Measurements from ENCODE around the gene NR2E1. TPM values are rescaled to one million over a fixed set of nuclear protein-coding genes. Genes with fewer than 3 reads are reported as not detected.
A peak's percentile ranks its signal among the peaks of the same experiment; 100 is the strongest.

The NR2E1 gene
- total RNA-seq, 2 donors from 2014 or later: not detected

DNA sequence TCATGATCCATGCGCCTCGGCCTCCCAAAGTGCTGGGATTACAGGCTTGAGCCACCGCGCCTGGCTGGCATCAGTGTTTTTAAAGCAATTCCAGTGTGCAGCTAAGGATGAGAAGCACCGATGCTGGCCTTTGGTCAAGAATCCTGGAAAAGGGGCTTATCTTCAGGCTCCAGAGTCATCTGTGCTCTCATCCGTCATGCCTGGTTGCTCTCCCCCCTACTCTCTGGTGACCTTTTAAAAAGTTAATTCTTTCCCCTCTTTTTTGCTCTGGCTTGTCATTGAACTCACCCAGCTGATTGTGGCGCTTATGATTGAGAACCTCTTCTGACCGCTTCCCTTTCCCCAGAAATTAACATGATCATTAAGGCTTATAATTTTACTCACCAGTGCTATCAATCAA is 28.7 kb downstream of the NR2E1 start:
- Mint-ChIP-seq H3K36me3 (no peaks in the 10 kb centered on the region), H3K27me3 (peaks cover 8 to 9% of the 10 kb centered on the region in 2 donors), H3K4me1 (ENCODE audit: low read depth in 2 of 2) (no peaks in the 10 kb centered on the region), H3K9me3 (no peaks in the 10 kb centered on the region), H3K27ac (no peak overlapping the region), H3K4me3 (no peak overlapping the region)
- ATAC-seq (no peak), DNase-seq (ENCODE audit: low spot score) (no peak)

GRCh38 chr6:108195209-108195608 is 29.4 kb downstream of the NR2E1 start:
- H3K9me3 Mint-ChIP-seq: no peaks in the 10 kb centered on the region
- H3K27ac Mint-ChIP-seq: no peak overlapping the region
- ATAC-seq (no peak), DNase-seq (ENCODE audit: low spot score) (no peak)
- no peak overlapping the region for H3K4me3 Mint-ChIP-seq
- H3K36me3 Mint-ChIP-seq: no peaks in the 10 kb centered on the region
- H3K27me3 Mint-ChIP-seq: peaks cover 7% of the 10 kb centered on the region in 2 donors
- H3K4me1 Mint-ChIP-seq (ENCODE audit: low read depth in 2 of 2): no peaks in the 10 kb centered on the region

DNA sequence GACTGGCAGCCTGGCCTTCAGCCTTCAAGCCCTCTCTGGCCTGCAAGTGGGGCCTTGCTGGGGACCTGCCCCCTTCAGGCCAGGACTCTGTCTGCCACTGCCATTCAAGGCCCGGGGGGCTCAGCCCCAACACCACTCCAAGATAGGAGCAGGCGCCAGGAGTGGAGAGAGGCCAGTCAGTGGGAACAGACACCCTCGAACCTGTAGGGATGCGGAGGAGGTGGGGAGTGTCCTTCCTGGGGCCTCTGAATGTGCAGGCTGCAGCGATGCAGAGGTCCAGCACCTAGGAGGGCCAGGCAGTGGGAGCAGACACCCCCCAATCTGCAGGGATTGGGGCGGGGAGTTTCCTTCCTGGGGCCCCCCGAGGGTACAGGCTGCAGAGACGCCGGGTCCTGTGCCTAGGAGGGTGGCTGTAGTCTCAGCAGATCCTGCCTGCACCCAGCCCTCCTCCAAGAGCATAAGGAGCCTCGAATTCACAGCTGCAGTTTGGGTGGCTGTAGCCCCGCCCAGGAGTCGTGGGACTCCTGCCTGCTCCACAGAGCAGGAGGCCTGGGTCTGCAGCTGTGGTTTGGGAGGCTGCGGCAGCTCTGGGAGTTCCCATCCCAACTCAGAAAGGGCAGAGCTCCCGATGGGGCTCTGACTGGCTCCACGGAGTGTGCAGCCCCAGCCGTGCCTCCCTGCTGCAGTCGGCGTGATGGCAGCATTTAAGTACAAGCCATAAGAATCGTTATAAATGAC is 33.1 kb downstream of the NR2E1 start:
- Mint-ChIP-seq H3K36me3 (no peaks in the 10 kb centered on the region), H3K27ac (no peak overlapping the region), H3K27me3 (peaks cover 0 to 3% of the 10 kb centered on the region in 2 donors), H3K4me1 (ENCODE audit: low read depth in 2 of 2) (peaks cover 0 to 4% of the 10 kb centered on the region in 2 donors), H3K9me3 (no peaks in the 10 kb centered on the region), H3K4me3 (no peak overlapping the region)
- no peak for DNase-seq (ENCODE audit: low spot score)
- peak in 1 of 2 donors; percentile 43 for ATAC-seq

GRCh38 chr6:108200186-108200585 is 34.4 kb downstream of the NR2E1 start:
- Mint-ChIP-seq H3K36me3 (no peaks in the 10 kb centered on the region), H3K4me1 (ENCODE audit: low read depth in 2 of 2) (peaks cover 0 to 4% of the 10 kb centered on the region in 2 donors), H3K4me3 (no peak overlapping the region), H3K27me3 (no peaks in the 10 kb centered on the region), H3K27ac (no peak overlapping the region), H3K9me3 (no peaks in the 10 kb centered on the region)
- no peak for ATAC-seq
- no peak for DNase-seq (ENCODE audit: low spot score)

DNA sequence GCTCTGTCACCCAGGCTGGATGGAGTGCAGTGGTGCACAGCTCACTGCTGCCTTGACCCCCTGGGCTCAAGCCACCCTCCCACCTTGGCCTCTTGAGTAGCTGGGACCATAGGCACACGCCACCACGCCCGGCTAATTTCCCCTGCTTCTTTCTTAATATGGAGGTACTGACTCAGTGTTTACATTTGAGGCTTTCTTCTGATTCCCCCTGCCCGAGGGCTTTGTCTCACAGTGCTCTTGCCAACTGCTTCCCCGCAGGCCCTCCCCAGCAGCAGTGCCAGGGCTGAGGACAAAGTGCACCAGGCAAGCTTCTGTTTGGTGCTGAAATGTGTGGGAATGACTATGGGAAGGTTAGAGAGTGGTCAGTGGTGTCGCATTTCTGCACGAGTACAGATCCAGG is 34.8 kb downstream of the NR2E1 start:
- H3K27ac Mint-ChIP-seq: no peak overlapping the region
- H3K4me3 Mint-ChIP-seq: no peak overlapping the region
- H3K27me3 Mint-ChIP-seq: no peaks in the 10 kb centered on the region
- H3K9me3 Mint-ChIP-seq: no peaks in the 10 kb centered on the region
- H3K4me1 Mint-ChIP-seq (ENCODE audit: low read depth in 2 of 2): peaks cover 0 to 4% of the 10 kb centered on the region in 2 donors
- no peaks in the 10 kb centered on the region for H3K36me3 Mint-ChIP-seq
- ATAC-seq (no peak), DNase-seq (ENCODE audit: low spot score) (no peak)

- Mint-ChIP-seq H3K4me3 (no peak overlapping the region), H3K27ac (no peak overlapping the region), H3K36me3 (no peaks in the 10 kb centered on the region)
These were observed 37.6 kb downstream of the NR2E1 start for GRCh38 chr6:108203189-108204112.

DNA sequence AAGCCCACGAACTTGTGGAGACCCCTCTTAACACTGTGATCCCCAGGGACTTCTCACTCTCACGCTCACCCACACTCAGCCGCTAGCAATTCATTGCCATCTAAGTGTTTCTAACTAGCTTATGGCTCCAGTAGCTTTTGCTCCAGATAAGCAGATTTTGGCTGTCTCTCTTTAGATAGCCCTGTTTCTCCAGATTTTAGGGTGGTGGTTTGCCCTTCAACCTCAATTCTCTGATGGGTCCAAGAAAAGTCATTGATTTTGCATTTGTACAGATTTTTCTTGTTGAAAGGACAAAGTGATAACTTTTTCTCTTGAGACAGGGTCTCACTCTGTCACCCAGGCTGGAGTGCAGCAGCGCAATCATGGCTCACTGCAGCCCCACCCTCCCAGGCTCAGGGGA is 41.2 kb downstream of the NR2E1 start:
- Mint-ChIP-seq H3K4me3 (no peak overlapping the region), H3K4me1 (ENCODE audit: low read depth in 2 of 2) (peaks cover 0 to 6% of the 10 kb centered on the region in 2 donors), H3K27me3 (no peaks in the 10 kb centered on the region), H3K36me3 (peaks cover 4% of the 10 kb centered on the region), H3K27ac (no peak overlapping the region), H3K9me3 (no peaks in the 10 kb centered on the region)
- ATAC-seq (no peak), DNase-seq (ENCODE audit: low spot score) (no peak)

More at GRCh38 chr6:108203189-108204112, 37.6 kb downstream of the NR2E1 start:
- no peaks in the 10 kb centered on the region for H3K27me3 Mint-ChIP-seq
- peaks cover 0 to 6% of the 10 kb centered on the region in 2 donors for H3K4me1 Mint-ChIP-seq (ENCODE audit: low read depth in 2 of 2)
- ATAC-seq (no peak), DNase-seq (ENCODE audit: low spot score) (no peak)
- no peaks in the 10 kb centered on the region for H3K9me3 Mint-ChIP-seq

GRCh38 chr6:108209738-108210137 is 43.9 kb downstream of the NR2E1 start:
- no peak for DNase-seq (ENCODE audit: low spot score)

DNA sequence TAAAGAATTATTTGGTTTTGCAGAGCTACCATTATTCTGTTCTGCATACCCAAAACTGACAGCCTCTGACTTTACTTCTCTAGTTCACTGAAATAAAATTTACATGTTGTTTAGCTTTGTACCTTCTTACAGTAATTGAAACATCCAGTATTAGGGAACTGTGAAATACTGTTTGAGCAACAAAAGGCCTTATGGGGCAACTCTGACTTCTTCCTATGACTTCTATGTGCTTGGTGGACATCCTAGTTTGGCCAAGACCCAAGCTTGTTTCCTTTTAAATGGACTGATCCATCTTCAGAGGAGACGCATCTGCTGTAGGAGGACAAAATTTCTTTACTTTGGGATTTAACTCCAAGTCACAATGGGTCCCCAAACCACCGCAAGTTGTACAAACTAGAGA is 44.7 kb downstream of the NR2E1 start:
- H3K4me3 Mint-ChIP-seq: no peak overlapping the region
- peaks cover 0 to 5% of the 10 kb centered on the region in 2 donors for H3K4me1 Mint-ChIP-seq (ENCODE audit: low read depth in 2 of 2)
- ATAC-seq (no peak), DNase-seq (ENCODE audit: low spot score) (no peak)
- H3K27ac Mint-ChIP-seq: no peak overlapping the region
- no peaks in the 10 kb centered on the region for H3K27me3 Mint-ChIP-seq
- no peaks in the 10 kb centered on the region for H3K9me3 Mint-ChIP-seq
- H3K36me3 Mint-ChIP-seq: peaks cover 4% of the 10 kb centered on the region

More at GRCh38 chr6:108209738-108210137, 43.9 kb downstream of the NR2E1 start:
- Mint-ChIP-seq H3K4me1 (ENCODE audit: low read depth in 2 of 2) (peaks cover 0 to 2% of the 10 kb centered on the region in 2 donors), H3K27me3 (no peaks in the 10 kb centered on the region), H3K9me3 (no peaks in the 10 kb centered on the region), H3K36me3 (peaks cover 4% of the 10 kb centered on the region), H3K4me3 (no peak overlapping the region), H3K27ac (no peak overlapping the region)
- no peak for ATAC-seq

GRCh38 chr6:108211671-108212070 is 45.8 kb downstream of the NR2E1 start:
- no peak overlapping the region for H3K4me3 Mint-ChIP-seq
- peaks cover 4% of the 10 kb centered on the region for H3K36me3 Mint-ChIP-seq

DNA sequence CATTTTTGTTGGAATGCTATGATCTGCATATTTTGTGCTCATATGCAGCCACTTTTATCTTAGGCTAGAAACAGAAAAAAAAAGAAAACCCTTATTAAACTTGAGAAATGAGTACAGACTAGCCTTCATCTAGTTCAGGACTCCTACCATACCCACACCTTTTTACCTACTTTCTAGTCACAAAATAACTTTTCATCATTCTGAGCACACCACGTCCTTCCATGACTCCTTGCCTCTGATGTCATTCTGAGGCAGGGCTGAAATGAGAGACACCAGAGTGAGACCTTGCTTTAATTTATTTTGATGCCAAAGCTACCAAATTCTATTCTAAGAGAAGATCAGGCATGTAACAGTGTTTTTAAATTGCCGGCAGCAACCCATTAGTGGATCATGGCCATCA is 56.2 kb downstream of the NR2E1 start:
- Mint-ChIP-seq H3K36me3 (peaks cover 8% of the 10 kb centered on the region), H3K4me1 (ENCODE audit: low read depth in 2 of 2) (peaks cover 9 to 12% of the 10 kb centered on the region in 2 donors), H3K4me3 (peak overlapping the region; percentile 45), H3K27ac (peak overlapping the region; percentile 33 to 69), H3K27me3 (no peaks in the 10 kb centered on the region), H3K9me3 (no peaks in the 10 kb centered on the region)
- no peak for ATAC-seq
- no peak for DNase-seq (ENCODE audit: low spot score)

More at GRCh38 chr6:108211671-108212070, 45.8 kb downstream of the NR2E1 start:
- no peak for ATAC-seq
- H3K27ac Mint-ChIP-seq: no peak overlapping the region
- H3K4me1 Mint-ChIP-seq (ENCODE audit: low read depth in 2 of 2): peaks cover 0 to 5% of the 10 kb centered on the region in 2 donors
- DNase-seq (ENCODE audit: low spot score): no peak
- H3K27me3 Mint-ChIP-seq: no peaks in the 10 kb centered on the region
- no peaks in the 10 kb centered on the region for H3K9me3 Mint-ChIP-seq

DNA sequence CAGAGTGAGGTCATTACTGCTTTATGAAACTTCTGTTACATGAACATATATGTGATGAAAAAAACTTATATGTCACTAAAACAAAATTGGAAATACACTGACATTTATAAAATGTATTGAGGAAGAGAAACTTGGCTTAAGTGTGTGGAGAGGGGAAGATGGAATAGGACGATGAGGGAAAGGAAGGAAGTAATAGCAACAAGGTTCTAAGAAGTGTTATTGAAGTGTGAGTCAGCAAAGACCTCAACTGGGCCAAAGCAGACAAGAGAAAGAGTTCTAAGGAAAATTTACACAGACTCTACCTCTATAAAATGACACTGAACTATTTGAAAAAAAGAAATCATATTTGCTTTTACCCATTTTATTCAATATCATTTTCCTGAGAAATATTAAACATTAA is 56.7 kb downstream of the NR2E1 start:
- Mint-ChIP-seq H3K4me1 (ENCODE audit: low read depth in 2 of 2) (peaks cover 9 to 12% of the 10 kb centered on the region in 2 donors), H3K9me3 (no peaks in the 10 kb centered on the region), H3K4me3 (peak overlapping the region; percentile 45), H3K27me3 (no peaks in the 10 kb centered on the region), H3K36me3 (peaks cover 8% of the 10 kb centered on the region), H3K27ac (peak overlapping the region; percentile 33 to 69)
- DNase-seq (ENCODE audit: low spot score) (no peak), ATAC-seq (no peak)

DNA sequence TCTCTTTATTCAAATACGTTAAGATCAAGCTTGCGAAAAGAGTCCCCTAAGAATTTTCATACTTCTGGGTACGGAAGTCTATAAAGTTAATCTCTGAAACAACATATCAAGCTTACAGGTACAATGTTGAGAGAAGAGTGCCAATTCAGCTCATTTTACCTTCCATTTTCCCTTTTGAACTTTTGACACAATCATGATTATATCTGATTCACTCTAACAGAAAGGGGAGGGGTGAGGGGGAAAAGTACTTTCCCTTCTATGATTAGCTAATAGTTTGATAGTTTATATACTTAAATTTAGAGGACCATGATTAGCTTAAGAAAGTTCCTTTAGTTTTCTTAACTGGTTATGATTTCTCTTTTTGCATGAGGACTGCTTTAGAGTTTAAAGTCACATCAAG is 61.5 kb downstream of the NR2E1 start:
- ATAC-seq (no peak), DNase-seq (ENCODE audit: low spot score) (no peak)
- H3K4me3 Mint-ChIP-seq: no peak overlapping the region
- H3K9me3 Mint-ChIP-seq: no peaks in the 10 kb centered on the region
- peaks cover 14 to 20% of the 10 kb centered on the region in 2 donors for H3K4me1 Mint-ChIP-seq (ENCODE audit: low read depth in 2 of 2)
- H3K27ac Mint-ChIP-seq: no peak overlapping the region
- no peaks in the 10 kb centered on the region for H3K36me3 Mint-ChIP-seq
- no peaks in the 10 kb centered on the region for H3K27me3 Mint-ChIP-seq

GRCh38 chr6:108228416-108228815 is 62.6 kb downstream of the NR2E1 start:
- Mint-ChIP-seq H3K4me1 (ENCODE audit: low read depth in 2 of 2) (peaks cover 10 to 14% of the 10 kb centered on the region in 2 donors), H3K27ac (no peak overlapping the region)

More at GRCh38 chr6:108228416-108228815, 62.6 kb downstream of the NR2E1 start:
- DNase-seq (ENCODE audit: low spot score): no peak
- Mint-ChIP-seq H3K36me3 (no peaks in the 10 kb centered on the region), H3K9me3 (no peaks in the 10 kb centered on the region), H3K4me3 (no peak overlapping the region), H3K27me3 (no peaks in the 10 kb centered on the region)
- no peak for ATAC-seq
